SH-SY5Y (cell line): ENCODE data around the gene PTPRD.

Experiments
- GATA2 ChIP-seq: IDR thresholded peaks from 2 replicates; pipeline ENCODE4 v1.6.1; 2011; ENCODE audit warnings: mild to moderate bottlenecking, low read depth, low read length
- GATA3 ChIP-seq: IDR thresholded peaks from 2 replicates; pipeline ENCODE4 v1.6.1; 2011; ENCODE audit warnings: low read depth, mild to moderate bottlenecking, low read length, moderate library complexity

- TF ChIP-seq GATA2 (no peak), GATA3 (no peak)
Observed at GRCh38 chr9:10251490-10251889, 361.3 kb downstream of the PTPRD start.
